GM04503 (cell line): ENCODE measurements around the gene IRX5.

ENCODE experiments used
- DNase-seq: peaks from one replicate; pipeline ENCODE4 v3.0.0-alpha.2; 2012; ENCODE audit warnings: low read depth

IRX5 gene

DNA sequence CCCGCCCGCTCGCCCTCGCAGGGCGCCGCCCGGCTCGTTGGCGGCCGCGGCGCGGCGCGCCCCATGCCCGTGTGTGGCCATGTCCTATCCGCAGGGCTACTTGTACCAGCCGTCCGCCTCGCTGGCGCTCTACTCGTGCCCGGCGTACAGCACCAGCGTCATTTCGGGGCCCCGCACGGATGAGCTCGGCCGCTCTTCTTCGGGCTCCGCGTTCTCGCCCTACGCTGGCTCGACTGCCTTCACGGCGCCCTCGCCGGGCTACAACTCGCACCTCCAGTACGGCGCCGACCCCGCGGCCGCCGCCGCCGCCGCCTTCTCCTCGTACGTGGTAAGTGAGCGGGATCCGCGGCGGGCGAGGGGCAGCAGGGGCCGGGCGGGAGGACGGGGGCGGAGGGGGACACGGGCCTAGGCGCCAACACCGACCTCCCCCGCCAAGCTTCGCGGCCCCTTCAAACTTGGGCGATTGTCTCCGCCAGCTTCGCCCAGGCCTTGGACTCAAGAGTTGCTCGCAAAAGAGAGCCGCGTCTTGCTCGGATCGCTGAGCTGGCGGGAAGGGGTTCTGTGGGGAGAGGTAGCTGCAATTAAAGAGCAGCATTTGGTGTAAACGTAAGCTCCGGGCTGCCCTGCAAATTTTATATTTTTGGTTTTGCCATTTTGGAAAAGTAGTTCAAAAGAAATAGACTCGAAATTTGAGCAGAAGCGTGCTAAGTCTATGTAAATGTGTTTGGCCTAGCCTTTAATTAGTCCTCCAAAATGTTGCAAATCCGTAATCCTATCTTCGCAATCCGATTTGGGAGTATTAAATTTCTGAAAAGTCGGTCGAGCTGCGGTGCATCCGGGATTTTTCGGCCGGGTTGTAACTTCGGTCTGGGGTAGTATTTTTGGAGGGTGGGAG is 702 bp downstream of the IRX5 start:
- DNase-seq, result no peak

DNA sequence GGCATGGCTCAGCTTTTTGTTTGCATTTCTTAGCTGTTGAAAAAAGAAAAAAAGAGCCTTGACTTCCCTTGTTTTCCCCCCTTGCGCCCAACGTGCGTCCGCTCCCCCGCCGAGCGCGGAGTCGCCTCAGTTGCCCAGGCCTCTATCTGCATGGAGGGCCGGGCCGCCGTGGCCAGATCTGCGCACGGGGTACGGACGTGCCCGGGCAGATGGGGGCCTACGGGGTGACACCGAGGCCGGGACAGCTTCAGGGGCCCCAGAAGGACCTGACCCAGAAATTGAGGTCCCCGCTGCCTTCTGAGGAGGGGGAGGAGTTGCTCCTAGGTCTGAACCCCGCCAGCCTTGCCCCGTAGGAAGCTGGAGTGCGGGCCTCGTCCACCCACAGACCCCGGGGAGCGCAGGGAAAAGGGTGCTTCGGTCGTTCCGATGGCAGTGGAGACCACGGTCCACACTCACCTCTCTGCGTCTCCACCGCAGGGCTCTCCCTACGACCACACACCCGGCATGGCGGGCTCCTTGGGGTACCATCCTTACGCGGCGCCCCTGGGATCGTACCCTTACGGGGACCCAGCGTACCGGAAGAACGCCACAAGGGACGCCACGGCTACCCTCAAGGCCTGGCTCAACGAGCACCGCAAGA is 1.5 kb downstream of the IRX5 start:
- no peak for DNase-seq

DNA sequence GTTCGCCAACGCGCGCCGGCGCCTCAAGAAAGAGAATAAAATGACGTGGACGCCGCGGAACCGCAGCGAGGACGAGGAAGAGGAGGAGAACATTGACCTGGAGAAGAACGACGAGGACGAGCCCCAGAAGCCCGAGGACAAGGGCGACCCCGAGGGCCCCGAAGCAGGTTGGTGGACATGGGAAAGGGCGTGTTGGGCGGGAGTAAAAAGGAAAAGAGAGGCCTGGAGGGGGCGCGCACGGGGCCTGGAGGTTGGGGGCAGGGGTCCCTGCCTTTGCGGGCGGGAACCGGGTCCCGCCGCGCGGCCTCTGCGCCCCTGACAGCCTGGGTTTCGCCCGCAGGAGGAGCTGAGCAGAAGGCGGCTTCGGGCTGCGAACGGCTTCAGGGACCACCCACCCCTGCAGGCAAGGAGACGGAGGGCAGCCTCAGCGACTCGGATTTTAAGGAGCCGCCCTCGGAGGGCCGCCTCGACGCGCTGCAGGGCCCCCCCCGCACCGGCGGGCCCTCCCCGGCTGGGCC is 2.1 kb downstream of the IRX5 start:
- DNase-seq, result no peak

DNA sequence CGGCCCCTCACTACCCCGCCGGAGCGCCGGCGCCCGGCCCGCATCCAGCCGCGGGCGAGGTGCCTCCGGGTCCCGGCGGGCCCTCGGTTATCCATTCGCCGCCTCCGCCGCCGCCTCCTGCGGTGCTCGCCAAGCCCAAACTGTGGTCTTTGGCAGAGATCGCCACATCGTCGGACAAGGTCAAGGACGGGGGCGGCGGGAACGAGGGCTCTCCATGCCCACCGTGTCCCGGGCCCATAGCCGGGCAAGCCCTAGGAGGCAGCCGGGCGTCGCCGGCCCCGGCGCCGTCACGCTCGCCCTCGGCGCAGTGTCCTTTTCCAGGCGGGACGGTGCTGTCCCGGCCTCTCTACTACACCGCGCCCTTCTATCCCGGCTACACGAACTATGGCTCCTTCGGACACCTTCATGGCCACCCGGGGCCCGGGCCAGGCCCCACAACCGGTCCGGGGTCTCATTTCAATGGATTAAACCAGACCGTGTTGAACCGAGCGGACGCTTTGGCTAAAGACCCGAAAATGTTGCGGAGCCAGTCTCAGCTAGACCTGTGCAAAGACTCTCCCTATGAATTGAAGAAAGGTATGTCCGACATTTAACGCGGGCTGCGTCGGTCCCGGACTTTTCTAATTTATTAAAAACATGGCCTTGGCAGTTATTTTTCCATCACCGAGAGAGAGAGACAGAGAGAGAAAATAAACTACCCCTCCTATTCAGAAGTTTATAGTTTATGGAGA is 2.8 kb downstream of the IRX5 start:
- DNase-seq, result no peak

DNA sequence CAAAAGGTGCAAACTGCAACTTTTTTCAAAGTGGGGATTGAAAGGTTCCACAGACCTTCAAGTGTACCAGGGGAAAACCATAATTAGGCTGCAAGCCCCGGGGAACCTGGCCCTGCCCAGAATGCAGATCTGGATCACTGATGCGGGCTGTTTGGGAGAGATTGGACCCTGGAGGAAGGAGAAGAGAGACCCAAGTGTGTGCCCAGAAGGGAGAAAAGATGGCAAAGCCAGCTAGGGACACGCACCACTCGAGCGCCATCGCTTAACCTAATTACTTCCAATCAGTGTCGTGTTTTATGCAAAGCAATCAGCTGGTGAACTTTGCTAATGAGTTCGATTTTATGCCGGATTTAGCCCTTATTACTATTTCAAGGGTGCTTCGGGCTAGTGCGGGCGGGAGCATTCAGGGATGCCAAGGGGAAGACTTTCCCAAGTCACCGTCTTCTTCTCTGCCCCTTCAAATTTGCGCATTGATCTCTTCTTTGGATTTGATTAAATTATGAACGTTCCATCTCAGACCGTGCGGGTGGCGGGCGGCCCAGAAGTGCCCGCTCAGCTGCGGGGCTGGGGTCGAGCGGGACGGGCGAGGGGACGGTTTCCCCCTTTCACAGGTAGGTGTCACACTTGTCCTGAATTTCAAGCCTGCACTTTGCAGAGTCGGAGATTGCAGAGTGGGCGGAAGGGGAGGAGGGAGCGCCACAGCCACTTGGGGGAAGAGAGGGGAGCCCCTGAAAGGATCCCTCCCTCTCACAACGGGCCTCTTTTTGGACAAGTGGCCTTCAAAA is 4.0 kb downstream of the IRX5 start:
- no peak for DNase-seq

DNA sequence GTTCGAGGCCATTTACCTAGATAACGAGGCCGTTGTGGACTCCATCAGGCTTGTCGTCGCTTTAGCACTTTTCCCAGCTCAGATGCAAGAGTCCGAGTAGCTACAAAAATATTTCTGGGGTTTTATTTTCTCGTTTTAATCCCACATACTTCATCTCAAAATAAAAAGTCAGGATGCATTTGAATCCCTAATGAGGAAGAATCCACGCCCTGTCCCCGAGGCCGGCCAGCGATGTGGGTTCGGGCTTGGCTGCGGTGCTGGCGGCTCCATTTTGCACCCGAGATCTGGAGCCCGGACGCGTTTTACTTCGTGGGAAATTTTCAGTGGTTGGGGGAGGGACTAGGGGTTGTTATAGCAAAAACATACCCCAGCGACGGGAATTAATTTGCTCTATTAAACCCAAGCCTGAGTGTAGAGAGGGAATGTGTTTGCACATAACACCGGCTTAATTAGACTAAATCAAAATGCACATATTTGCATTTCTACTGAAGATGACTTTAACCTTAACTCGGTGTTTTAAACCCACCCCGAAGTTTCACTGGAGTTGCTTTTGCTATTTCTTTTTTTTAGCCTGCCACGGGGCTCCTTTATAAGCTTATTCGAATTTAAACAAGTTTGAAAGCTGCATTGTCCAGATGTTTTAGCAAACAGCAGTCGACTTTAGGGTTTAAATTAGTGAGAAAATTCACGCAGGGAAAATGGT is 4.8 kb downstream of the IRX5 start:
- no peak for DNase-seq

DNA sequence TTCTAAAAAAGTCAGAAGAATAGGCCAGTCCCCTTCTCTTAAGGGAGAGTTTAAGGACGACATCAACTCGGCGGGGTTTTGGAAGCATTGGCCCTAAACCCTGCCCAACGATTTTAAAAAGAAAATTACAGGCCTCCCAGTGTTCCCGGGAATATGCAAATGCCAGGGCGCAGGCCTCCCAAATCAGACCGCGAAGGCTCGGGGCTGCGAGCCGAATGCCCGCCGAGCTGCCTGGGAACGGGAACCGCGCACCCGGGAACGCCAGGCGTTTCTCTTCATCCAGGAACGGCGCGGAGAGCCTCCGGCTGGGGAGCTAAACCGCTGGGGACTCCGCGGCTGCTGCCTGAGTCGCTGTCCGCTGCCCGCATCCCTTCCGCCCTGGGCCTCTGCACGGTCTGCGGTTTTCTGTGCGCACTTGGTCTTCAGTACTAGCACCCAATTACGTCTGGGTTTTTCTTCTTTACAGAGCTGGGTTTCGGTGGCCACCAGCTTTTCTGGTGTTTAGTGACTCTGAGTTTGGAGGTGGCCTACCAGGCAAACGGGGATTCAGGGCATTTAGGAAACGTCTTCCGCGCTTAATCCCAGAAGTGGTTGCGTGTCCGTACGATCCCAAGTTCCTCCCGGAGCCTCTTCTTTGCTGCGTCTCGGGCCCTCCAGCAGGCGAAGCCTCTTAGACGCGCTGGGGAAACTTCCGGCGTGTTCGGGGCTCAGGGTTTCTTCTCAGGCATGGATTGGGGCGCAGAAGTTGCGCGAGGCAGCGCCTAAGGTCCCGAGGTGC is 5.7 kb downstream of the IRX5 start:
- no peak for DNase-seq

DNA sequence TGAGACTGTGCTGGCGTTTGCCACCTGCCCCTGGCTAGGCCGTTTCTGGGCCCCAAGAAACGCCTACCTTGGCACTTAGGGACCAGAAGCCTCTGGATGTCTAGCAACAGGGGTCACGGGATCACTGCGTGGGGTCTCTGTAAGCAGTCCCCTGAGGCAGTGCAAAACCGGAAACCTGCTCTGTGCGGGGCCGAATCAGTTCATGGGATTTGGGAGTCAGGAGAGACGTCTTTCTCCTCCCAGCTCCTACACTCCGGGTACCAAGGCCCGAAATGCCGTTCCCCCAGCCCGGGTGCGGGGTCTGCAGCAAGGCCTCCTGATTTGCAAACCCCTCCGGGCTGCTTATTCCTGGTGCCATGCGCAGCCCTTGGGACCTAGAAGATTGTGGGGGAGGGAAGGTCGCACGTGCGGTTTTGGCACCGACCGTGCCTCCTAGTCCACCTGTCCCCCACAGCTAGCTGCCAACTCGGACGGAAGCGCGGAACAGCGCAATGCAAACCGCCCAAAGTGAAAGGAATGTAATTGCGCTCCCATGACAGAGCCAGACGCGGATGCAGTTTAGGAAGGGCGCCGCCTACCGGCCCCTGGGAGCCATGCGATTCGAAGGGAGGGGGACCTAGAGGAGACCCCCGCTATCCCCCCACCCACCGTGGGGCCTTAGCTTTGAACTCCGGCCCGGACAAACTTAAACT is 6.5 kb downstream of the IRX5 start:
- DNase-seq, result peak; percentile 42

DNA sequence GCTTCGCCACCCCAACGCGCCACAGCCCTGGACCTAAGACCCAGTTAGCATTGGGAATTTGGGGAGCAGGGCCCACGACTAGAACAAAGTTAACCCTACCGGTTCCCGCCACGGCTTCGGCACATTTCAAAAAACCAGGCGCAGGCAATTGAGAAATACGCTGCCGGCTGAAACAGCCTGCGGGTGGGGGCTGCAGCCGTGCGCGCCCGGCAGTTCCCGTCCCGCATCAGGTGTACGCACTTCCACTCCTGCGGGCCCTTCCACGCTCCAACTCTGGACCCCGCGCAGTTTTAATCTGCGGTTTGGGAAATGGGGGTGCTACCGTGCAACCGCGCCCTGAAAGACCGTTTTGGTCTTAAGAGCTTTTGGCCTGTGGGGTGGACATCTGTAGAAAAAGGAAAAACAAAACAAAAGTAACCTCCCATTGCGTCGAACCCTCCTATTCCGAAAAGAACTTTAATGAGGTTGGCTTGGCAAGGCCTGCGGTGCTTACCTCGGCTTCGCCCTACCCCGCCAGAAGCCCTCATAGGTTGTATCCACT is 7.1 kb downstream of the IRX5 start:
- DNase-seq, result peak; percentile 25

DNA sequence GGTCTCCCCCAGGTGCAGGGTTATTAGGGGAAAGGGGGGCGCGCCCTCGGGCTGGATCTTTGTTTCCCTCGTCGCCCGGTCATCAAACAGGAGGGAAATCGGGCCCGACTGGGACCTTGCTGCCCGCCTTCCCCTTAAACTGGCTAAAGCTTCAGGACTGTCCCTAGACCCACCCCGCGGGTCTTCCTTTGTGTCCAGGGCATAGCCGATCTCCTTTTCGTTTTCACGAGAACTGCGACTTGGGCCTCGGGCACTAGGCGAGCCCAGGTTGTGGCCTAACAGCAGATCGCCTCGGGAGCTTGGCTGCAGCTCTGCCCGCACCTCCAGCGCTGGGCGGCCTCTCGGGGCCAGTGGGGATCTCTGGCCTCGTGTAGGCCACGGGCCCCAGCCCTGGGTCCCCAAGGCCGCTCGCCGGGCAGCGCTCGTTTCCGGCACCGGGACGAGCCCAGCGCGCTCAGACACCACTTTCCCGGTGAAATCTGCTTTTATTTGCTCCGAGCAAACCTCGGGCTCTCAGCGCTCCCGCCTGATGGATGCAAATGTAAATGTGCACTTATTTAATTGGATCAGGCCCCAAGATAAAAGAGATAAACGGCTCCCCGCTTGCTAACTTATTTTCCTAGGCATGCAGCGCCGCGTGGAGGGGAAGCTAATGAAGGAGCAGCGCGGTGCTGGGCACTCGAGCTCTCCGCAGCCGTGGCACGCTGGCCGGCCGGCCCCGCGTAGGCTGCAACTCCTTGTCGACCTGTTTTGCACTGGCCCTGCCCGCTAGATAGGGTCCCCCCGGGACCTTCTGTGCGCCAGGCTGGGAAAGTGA is 7.8 kb downstream of the IRX5 start:
- DNase-seq, result peak; percentile 27

DNA sequence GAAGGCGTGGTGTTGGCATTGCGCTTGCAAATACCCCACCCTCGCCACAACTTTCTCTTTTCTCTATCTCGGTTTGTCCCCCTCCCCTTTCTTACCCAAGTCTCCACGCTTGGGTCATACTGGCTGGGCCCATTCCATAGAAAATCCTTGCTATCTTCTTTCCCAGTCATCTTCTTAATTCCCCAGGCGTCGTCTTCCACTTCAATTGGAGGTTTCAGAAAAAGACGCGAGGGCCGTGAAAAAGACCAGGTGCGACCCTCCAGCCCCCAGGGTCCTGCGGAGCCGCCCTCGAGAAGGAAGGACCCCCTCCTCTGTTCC is 8.3 kb downstream of the IRX5 start:
- DNase-seq, result no peak

DNA sequence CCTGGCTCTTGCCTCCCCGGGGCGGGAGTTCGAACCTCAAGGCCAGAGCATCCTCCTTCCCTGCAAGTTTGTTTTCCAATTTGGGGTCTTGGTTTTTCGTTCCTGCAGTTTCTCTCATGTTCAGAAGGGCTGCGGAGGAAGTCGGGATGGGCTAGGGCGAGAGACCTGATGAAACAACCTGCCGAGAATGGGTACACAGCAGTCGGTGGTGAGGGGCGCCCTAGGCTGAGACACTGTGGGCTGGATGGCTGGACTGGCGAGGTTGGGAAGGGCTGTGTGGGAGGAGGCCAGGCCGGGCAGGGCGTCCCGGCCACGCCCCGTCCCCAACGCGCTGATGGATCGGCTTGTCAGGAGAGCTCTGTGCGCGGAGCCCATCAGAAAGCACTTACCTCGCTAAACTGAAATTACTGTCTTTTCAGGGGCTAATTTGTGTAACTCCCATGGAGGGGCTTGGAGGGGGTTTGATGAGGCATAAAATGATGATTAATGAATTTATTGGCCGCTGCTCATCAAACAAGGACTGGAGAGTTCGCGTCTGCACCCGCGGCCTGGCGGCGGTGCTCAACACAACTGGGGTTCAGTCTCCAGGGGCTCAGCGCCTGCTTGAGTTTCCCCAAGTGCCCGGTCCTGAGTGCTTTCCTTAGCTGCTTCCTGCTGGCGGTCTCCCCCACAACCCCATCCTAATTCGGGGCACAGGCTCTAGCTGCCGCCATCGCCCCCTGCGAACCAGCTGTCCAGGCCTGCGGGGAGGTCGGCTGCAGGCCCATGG is 9.0 kb downstream of the IRX5 start:
- no peak for DNase-seq

DNA sequence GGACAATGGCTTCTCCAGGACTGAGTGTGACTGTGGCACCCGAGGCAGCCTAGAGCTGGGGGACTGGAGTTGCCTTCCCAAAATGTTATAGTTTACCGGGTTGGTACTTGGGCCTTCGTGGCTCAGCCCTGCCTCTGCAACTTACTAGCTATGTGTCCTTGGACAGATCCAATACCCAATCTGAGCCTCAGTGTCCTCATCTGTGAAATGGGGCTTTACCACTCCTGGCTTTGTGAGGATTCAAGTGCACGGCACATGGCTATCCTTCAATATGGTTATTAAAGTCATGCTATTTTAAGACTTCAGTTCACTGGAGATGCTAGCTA is 9.6 kb downstream of the IRX5 start:
- DNase-seq, result no peak

DNA sequence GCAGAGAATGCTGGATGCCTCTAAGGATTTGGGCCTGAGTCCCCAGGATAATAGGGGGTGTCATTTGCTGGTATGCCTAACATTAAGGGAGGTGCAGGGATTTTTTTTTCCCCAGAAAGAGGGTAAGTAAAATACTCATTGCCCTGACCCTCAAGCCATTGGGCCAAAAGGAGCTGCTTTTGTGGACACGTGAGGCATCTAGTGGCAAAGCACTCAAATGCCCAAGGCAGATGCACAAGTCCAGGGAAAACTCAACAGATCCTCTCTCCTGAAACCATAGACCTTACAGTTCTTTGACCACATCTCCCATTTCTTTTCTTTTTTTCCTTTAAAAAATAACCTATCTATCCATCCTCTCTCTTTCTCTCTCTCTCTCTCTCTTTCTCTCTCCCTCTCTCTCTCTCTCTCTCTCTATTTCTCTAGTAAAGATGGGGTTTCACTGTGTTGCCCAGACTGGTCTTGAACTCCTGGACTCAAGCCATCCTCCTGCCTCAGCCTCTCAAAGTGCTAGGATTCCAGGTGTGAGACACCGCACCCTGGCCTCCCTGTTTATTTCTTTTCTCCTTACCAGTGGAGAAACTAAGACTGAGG is 11.8 kb downstream of the IRX5 start:
- DNase-seq, result no peak

DNA sequence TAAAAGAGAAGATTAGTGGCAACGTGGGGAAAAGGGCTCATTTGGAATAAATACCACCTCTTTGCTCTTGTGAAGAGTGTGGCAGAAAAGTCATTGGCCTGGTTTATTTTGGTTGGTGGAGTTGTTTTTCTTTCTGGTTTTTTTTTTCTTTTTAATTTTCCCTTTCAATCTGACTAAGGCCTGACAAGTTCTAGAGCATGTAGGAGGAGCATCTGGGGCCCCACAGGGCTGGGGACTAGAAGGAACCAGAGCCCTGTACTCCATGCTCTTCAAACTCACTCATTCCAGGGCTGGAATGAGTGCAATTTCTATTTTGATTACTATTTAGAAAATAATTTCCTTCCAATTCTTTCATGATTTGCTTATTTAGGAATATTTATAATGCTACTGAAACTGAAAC is 13.3 kb downstream of the IRX5 start:
- no peak for DNase-seq

DNA sequence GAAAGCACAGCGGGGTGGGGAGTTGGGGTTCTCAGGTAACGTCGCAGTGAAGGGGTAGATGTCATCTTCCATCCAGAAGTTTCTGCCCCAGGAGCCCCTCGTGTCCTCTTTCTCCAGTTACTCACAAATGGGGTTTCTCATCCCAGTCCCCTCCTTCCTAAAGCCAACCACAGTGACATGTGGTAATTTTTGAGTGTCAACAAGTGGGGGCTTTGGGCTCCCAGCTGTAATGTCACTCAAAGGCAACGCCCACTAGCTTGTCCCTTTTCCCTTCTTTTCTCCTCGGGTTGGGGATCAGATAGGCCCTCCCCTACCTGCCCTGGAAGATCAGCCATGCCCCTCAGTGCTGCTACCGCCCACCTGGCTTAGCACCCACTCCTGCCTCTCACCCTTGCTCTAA is 14.4 kb downstream of the IRX5 start:
- no peak for DNase-seq

DNA sequence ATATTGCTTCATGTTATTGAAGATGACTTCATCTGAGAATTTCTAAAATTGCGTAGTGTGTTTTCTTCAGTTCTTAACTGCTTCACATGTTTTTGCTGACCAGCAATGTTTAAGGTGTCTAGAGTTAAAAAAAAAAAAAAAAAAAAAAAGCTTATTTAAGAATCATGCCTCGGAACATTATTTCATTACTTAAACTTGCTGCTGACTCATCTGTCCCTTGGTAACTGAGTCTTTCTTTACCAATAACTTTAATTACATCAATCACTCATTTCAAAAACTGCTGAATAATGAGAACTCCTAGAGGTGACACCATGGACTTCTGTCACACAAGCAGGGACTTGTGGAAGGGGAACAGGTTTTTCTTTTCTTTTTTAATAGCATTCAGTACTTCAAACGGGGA is 16.2 kb downstream of the IRX5 start:
- DNase-seq, result no peak

DNA sequence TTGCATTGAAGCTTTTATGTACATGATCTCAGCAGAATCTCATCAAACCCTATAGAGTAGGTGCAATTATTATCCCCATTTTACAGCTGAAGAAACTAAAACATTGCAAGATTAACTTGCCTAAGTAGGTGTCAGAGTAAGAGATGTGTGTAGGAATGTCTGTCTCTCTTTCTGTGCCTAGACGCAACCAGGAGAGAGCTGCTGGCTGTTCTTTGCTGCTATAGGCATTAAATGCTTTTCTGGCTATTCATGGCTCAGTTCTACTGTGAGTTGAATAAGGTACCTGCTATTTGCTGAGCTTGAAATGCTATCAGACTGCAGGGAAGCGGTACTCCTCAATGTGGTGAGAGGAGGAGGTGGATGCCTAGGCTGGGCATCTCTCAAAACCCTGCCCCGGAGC is 17.0 kb downstream of the IRX5 start:
- no peak for DNase-seq
